ENCODE data around the gene ABCA6. TPM values are rescaled to one million over a fixed set of nuclear protein-coding genes. Genes with fewer than 3 reads are reported as not detected.

Gene ABCA6
- total and polyA plus RNA-seq, 12 donors = 5.4 to 45.4 (median 15.4) TPM

DNA sequence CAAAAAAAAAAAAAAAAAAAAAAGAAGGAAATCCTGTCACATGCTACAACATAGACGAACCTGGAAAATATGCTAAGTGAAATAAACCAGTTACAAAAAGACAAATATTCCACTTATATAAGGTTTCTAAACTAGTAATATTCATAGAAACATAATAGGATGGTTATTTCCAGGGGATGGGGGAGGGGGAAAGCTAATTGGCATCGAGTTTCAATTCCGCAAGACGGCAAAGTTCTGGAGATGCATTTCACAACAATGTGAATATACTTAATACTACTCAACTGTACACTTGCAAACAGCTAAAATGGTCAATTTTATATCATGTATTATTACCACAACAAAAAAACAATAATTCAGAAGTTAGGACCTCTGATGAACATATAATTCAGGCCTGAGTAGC, 43.1 kb downstream of the ABCA6 start:
- no peak for TF ChIP-seq POLR2A (IDR thresholded peaks at IDR 0.05)
- TF ChIP-seq, protein P1, sequence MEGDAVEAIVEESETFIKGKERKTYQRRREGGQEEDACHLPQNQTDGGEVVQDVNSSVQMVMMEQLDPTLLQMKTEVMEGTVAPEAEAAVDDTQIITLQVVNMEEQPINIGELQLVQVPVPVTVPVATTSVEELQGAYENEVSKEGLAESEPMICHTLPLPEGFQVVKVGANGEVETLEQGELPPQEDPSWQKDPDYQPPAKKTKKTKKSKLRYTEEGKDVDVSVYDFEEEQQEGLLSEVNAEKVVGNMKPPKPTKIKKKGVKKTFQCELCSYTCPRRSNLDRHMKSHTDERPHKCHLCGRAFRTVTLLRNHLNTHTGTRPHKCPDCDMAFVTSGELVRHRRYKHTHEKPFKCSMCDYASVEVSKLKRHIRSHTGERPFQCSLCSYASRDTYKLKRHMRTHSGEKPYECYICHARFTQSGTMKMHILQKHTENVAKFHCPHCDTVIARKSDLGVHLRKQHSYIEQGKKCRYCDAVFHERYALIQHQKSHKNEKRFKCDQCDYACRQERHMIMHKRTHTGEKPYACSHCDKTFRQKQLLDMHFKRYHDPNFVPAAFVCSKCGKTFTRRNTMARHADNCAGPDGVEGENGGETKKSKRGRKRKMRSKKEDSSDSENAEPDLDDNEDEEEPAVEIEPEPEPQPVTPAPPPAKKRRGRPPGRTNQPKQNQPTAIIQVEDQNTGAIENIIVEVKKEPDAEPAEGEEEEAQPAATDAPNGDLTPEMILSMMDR (IDR thresholded peaks at IDR 0.05) = no peak
- Histone ChIP-seq H3K36me3 (replicated peaks in 1 of 2) (no peaks in the 10 kb centered on the region), H3K4me1 (replicated peaks in 1 of 2) (no peaks in the 10 kb centered on the region), H3K27me3 (no peaks in the 10 kb centered on the region), H3K9me3 (replicated peaks in 1 of 3) (no peaks in the 10 kb centered on the region), H3K27ac (no peak overlapping the region), H3K4me3 (no peak overlapping the region)
- 81 to 86% (median 83%) methylated on average over 4 of the region's 4 CpGs for WGBS, 4 donors
- intact Hi-C loops (cut with DNase I) = no loop called here
- no peak for DNase-seq

DNA sequence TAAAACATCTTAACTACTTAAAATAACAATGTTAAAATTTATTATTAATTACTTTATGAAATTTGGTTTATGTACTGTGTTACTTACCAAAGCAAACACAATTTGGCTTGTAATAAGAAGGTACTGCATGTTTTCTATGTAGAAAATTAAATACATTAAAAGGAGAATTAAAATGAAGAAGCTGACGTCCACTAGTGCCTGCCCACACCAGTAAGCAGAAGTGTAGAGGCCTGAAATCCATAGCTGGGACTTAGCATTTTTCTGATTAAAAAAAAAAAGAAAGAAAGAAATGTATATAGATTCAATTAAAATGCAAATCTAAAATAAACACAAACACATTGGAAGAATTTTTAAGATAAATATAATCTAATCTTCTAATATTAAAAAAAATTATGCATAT, 45.2 kb downstream of the ABCA6 start:
- TF ChIP-seq, protein P1 (IDR thresholded peaks at IDR 0.05) = no peak
- no peak for TF ChIP-seq POLR2A (IDR thresholded peaks at IDR 0.05)
- Histone ChIP-seq H3K36me3 (replicated peaks in 1 of 2) (no peaks in the 10 kb centered on the region), H3K9me3 (replicated peaks in 1 of 3) (no peaks in the 10 kb centered on the region), H3K27me3 (no peaks in the 10 kb centered on the region), H3K4me1 (replicated peaks in 1 of 2) (peaks cover 6 to 8% of the 10 kb centered on the region in 2 donors), H3K4me3 (no peak overlapping the region), H3K27ac (no peak overlapping the region)
- no peak for DNase-seq
- 58 to 80% (median 67%) methylated on average over 1 of the region's 1 CpG for WGBS, 4 donors
- intact Hi-C loops (cut with DNase I) = no loop called here

DNA sequence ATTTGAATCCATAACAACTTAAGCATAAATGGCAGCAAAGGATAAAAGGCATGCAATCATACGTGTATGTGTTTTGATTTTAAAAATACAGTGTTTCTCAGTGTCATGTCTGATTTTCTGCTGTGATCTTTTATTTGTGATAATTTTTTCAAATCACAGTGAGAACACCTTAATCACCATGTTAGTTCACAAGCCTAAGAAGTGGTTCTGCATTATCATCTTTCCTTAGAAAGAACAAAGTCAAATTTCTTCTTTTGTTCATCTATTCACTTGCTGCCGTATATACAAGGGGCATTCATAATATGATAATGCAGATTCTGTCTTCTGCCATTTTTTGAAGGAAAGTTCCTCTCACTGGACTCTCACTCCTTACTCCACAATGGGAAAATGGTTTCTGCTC, 47.7 kb downstream of the ABCA6 start:
- WGBS, 4 donors = 85 to 96% (median 94%) methylated on average over 2 of the region's 2 CpGs

DNA sequence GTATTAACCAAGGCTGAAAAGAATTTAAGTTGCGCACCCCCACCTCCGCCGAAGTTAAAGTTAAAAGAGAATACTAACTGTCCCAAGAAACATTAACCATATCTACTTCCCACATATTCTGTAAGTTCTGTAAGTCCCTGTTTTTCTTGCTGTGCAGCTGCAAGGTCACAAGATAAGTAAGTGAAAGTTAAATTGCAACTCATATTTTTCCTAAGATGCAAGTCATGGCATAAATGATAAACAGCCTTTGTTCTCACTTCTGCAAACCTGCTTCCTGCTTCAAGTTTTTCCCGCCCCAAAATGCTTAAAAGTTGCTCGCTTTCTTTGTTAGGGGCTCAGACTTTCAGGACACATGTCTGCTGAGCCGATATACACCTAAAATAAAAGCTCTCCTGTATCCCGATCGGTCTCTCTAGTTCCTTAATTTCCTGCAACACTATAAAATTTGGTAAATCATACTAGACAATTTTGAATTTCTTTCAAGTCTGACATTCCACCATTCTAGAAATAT, 48.4 kb downstream of the ABCA6 start:
- Histone ChIP-seq H3K27ac (peak overlapping the region in 1 of 5 donors; percentile 13), H3K36me3 (replicated peaks in 1 of 2) (no peaks in the 10 kb centered on the region), H3K27me3 (no peaks in the 10 kb centered on the region), H3K4me1 (replicated peaks in 1 of 2) (peaks cover 6 to 8% of the 10 kb centered on the region in 2 donors), H3K4me3 (peak overlapping the region in 2 of 4 donors; percentile 17 to 44), H3K9me3 (replicated peaks in 1 of 3) (no peaks in the 10 kb centered on the region)
- peak in 2 of 7 donors; percentile 22 to 24 for DNase-seq
- 17 to 24% (median 19%) methylated on average over 8 of the region's 8 CpGs for WGBS, 4 donors
- no peak for TF ChIP-seq POLR2A (IDR thresholded peaks at IDR 0.05)
- TF ChIP-seq, protein P1 (IDR thresholded peaks at IDR 0.05) = no peak
- intact Hi-C loops (cut with DNase I) = no loop called here

More for the DNA sequence above, 47.7 kb downstream of the ABCA6 start:
- H3K27me3 ChIP-seq = no peaks in the 10 kb centered on the region
- no peak overlapping the region for H3K27ac ChIP-seq
- no peak for DNase-seq
- H3K4me3 ChIP-seq = no peak overlapping the region
- TF ChIP-seq, protein P1 (IDR thresholded peaks at IDR 0.05) = no peak
- no peak for TF ChIP-seq POLR2A (IDR thresholded peaks at IDR 0.05)
- intact Hi-C loops (cut with DNase I) = no loop called here
- H3K4me1 ChIP-seq (replicated peaks in 1 of 2) = peaks cover 6 to 8% of the 10 kb centered on the region in 2 donors
- H3K36me3 ChIP-seq (replicated peaks in 1 of 2) = no peaks in the 10 kb centered on the region
- H3K9me3 ChIP-seq (replicated peaks in 1 of 3) = no peaks in the 10 kb centered on the region
